Activated gamma-delta T cell treated with Interleukin-2 at 50 U/mL for 16 hours (primary cell): Measurements from ENCODE around the gene SURF2.

Experiments used
- DNase-seq: peaks from one replicate; pipeline ENCODE4 v3.0.0-alpha.2; 2020

Gene SURF2

DNA sequence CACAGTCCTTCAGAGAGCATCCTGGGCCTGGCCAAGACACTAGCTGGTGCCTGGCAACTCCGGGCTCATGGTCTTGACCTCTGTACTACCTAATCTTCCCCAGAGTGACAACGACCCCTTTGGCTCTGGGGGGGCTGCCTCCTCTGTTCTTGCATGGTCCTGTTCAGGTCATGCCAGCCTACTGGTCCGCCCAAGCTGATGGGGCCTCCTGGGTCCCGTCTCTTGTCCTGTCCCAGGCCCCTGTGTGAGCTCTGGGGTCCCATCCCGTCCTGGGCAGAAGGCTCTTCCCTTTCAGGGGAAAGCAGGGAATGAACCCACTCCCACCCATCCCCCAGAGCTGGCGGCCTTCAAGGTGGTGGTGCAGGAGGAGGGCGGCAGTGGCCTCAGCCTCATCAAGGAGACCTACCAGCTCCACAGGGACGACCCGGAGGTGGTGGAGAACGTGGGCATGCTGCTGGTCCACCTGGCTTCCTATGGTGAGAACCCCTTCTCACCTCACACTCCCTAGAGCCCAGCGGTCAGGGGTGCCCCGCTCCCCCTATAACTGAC lies 48.2 kb downstream of the SURF2 start:
- DNase-seq, result no peak

- DNase-seq, result no peak
Measured at GRCh38 chr9:133405508-133406438, 49.4 kb downstream of the SURF2 start.

- DNase-seq, result peak; percentile 74
Measured at GRCh38 chr9:133406480-133407307, 50.3 kb downstream of the SURF2 start.

DNA sequence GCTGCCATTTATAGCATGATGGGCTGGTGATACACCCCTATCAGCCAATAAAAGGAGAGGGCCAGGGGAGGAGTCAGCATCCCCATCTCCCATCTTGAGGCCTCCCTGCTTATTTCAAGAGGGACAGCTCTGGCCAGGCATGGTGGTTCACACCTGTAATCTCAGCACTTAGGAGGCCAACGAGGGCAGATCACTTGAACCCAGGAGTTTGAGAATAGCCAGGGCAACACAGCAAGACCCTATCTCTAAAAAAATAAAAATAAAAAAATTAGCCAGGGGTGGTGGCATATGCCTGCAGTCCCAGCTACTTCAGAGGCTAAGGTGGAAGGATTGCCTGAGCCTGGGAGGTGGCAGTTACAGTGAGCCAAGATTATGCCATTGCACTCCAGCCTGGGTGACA lies 51.7 kb downstream of the SURF2 start:
- no peak for DNase-seq
